ENCODE data around the gene NCOA3. TPM values are rescaled to one million over a fixed set of nuclear protein-coding genes. Genes with fewer than 3 reads are reported as not detected.

The NCOA3 gene
- total RNA-seq, 1 experiment from 2014 or later: 23.3 TPM

- TF ChIP-seq CTCF (conservative IDR thresholded peaks at IDR 0.05): no peak
These were observed 42.6 kb downstream of the NCOA3 start for GRCh38 chr20:47544240-47544639.

More at GRCh38 chr20:47544240-47544639, 42.6 kb downstream of the NCOA3 start:
- H3K9me3 Mint-ChIP-seq: no peaks in the 10 kb centered on the region
- Histone ChIP-seq H2BK5ac (ENCODE audit: insufficient read length, low read length) (no peak overlapping the region), H2BK20ac (ENCODE audit: low read depth, low read length, poor library complexity, severe bottlenecking) (no peak overlapping the region), H2BK15ac (ENCODE audit: low read depth, low read length) (no peak overlapping the region), H4K91ac (ENCODE audit: insufficient read length, low read depth, low read length) (no peak overlapping the region), H3K4ac (ENCODE audit: low read depth, low read length) (no peak overlapping the region), H3K56ac (ENCODE audit: insufficient read length, low read depth, low read length) (no peak overlapping the region), H3T11ph (ENCODE audit: low read length) (no peak overlapping the region), H4K5ac (ENCODE audit: insufficient read length, low read depth, low read length) (no peak overlapping the region), H3K23me2 (ENCODE audit: insufficient read length, low read depth, low read length, poor library complexity, severe bottlenecking) (no peaks in the 10 kb centered on the region), H3K79me1 (ENCODE audit: insufficient read depth, low read depth, low read length, poor library complexity, severe bottlenecking) (peaks cover 11% of the 10 kb centered on the region), H3K18ac (ENCODE audit: insufficient read length, low read depth, low read length) (no peak overlapping the region), H3K4me1 (ENCODE audit: insufficient read depth, low read length) (peaks cover 2% of the 10 kb centered on the region; the same call in 1 of the 2 replicates), H2AK5ac (ENCODE audit: insufficient read length, low read length) (no peak overlapping the region), H3K14ac (ENCODE audit: insufficient read depth, low read length) (no peak overlapping the region), H4K8ac (replicated peaks; ENCODE audit: insufficient read length, low read depth, low read length) (no peak overlapping the region), H4K20me1 (ENCODE audit: control insufficient read depth, insufficient read depth, insufficient read length) (no peaks in the 10 kb centered on the region), H2AFZ (ENCODE audit: low read length) (no peak overlapping the region), H3K23ac (ENCODE audit: insufficient read length, low read depth, low read length) (no peak overlapping the region), H3K79me2 (ENCODE audit: insufficient read depth, low read length) (peaks cover 7% of the 10 kb centered on the region; the same call in 1 of the 2 replicates), H3K27me3 (ENCODE audit: insufficient read depth, low read length) (no peaks in the 10 kb centered on the region), H3K27ac (ENCODE audit: insufficient read length, low read depth, low read length) (no peak overlapping the region), H2BK120ac (ENCODE audit: low read depth, low read length, poor library complexity, severe bottlenecking) (no peak overlapping the region), H3K4me2 (ENCODE audit: insufficient read depth, insufficient read length, low read length) (no peak overlapping the region), H3K9me3 (ENCODE audit: control insufficient read depth, low read depth, low read length) (no peaks in the 10 kb centered on the region), H3K9ac (ENCODE audit: extremely low read depth, insufficient read length, low read length) (no peak overlapping the region), H2BK12ac (ENCODE audit: insufficient read length, low read depth, low read length) (no peak overlapping the region)
- H3K4me3 Mint-ChIP-seq: no peak overlapping the region
- peaks cover 0 to under 1% (median 0%) of the 10 kb centered on the region in 3 experiments; a peak in 1 of 7 replicates for H3K36me3 Mint-ChIP-seq (ENCODE audit: insufficient read depth in 1 of 3, low read depth in 3 of 3)
- no CpG with 5 or more reads among the region's 2 CpGs for WGBS (ENCODE audit: extremely low coverage, insufficient read length, low lambda C conversion rate)
- peaks cover 33 to 48% of the 10 kb centered on the region in 2 experiments for H3K4me1 Mint-ChIP-seq
- H3K27ac Mint-ChIP-seq: peak overlapping the region in 1 of 3 experiments; percentile 50; a peak in 1 of 7 replicates
- no peaks in the 10 kb centered on the region for H3K27me3 Mint-ChIP-seq (ENCODE audit: low read depth)
- no peak for DNase-seq

Measured in H9 (cell line).